Activated naive CD8-positive, alpha-beta T cell (primary cell): ENCODE data around the gene SOWAHA.

ENCODE experiments used
- H3K27ac Mint-ChIP-seq: one replicate; pipeline ENCODE4 v1.8.0; 2021; ENCODE audit warnings: mixed read lengths
- H3K27me3 Mint-ChIP-seq: one replicate; pipeline ENCODE4 v1.8.0; 2021; ENCODE audit warnings: mixed read lengths
- H3K36me3 Mint-ChIP-seq: one replicate; pipeline ENCODE4 v1.8.0; 2021; ENCODE audit warnings: mixed read lengths
- H3K4me1 Mint-ChIP-seq: one replicate; pipeline ENCODE4 v1.8.0; 2021; ENCODE audit warnings: low read depth, mixed read lengths
- H3K4me3 Mint-ChIP-seq: one replicate; pipeline ENCODE4 v1.8.0; 2021; ENCODE audit warnings: mild to moderate bottlenecking, mixed read lengths
- H3K9me3 Mint-ChIP-seq: one replicate; pipeline ENCODE4 v1.8.0; 2021; ENCODE audit warnings: low read depth, mixed read lengths

SOWAHA gene

DNA sequence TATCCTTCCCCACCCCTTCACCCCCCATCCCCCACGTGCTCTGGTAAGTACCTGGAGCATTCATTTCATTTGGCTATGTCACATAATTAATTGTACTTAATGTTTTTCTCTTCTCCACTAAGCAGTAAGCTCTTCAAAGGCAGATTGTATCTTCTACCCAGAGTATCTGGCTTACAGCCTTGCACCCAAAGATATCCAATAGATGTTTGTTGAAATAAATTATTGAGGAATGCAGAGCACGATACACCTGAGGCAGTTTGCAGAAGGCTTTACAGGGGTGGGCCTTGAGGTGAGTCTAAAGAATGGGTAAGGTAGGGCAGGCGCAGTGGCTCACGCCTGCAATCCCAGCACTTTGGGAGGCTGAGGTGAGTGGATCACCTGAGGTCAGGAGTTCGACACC, 2.5 kb upstream of the SOWAHA start:
- H3K4me3 Mint-ChIP-seq = no peak overlapping the region
- peaks cover 39% of the 10 kb centered on the region for H3K27me3 Mint-ChIP-seq
- H3K9me3 Mint-ChIP-seq = no peaks in the 10 kb centered on the region
- peaks cover 10% of the 10 kb centered on the region for H3K4me1 Mint-ChIP-seq
- H3K27ac Mint-ChIP-seq = no peak overlapping the region
- H3K36me3 Mint-ChIP-seq = no peaks in the 10 kb centered on the region

GRCh38 chr5:132812123-132812765, 858 bp upstream of the SOWAHA start:
- Mint-ChIP-seq H3K4me3 (peak overlapping the region; percentile 84), H3K9me3 (no peaks in the 10 kb centered on the region), H3K27ac (no peak overlapping the region), H3K4me1 (peaks cover 10% of the 10 kb centered on the region), H3K36me3 (no peaks in the 10 kb centered on the region), H3K27me3 (peaks cover 34% of the 10 kb centered on the region)

- Mint-ChIP-seq H3K4me1 (peaks cover 10% of the 10 kb centered on the region), H3K9me3 (no peaks in the 10 kb centered on the region), H3K4me3 (no peak overlapping the region), H3K36me3 (no peaks in the 10 kb centered on the region), H3K27me3 (peaks cover 28% of the 10 kb centered on the region), H3K27ac (no peak overlapping the region)
Observed at GRCh38 chr5:132813599-132814502, 749 bp downstream of the SOWAHA start.

DNA sequence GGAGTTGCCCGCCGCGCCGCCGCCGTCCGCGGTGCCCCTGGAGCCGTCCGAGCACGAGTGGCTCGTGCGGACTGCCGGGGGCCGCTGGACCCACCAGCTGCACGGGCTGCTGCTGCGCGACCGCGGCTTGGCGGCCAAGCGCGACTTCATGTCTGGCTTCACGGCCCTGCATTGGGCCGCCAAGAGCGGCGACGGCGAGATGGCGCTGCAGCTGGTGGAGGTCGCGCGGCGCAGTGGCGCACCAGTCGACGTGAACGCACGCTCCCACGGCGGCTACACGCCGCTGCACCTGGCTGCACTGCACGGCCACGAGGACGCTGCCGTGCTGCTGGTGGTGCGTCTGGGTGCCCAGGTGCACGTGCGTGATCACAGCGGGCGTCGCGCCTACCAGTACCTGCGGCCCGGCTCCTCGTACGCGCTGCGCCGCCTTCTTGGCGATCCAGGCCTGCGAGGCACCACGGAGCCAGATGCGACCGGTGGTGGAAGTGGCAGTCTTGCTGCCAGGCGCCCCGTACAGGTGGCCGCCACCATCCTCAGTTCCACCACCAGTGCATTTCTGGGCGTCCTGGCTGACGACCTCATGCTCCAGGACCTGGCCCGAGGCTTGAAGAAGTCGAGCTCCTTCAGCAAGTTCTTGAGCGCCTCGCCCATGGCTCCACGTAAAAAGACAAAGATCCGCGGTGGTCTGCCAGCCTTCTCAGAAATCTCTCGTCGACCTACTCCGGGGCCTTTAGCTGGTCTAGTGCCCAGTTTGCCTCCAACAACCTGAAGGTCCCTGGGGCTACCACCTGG, 1.6 kb downstream of the SOWAHA start:
- H3K4me1 Mint-ChIP-seq = peaks cover 14% of the 10 kb centered on the region
- H3K27ac Mint-ChIP-seq = no peak overlapping the region
- H3K9me3 Mint-ChIP-seq = no peaks in the 10 kb centered on the region
- no peaks in the 10 kb centered on the region for H3K36me3 Mint-ChIP-seq
- peaks cover 24% of the 10 kb centered on the region for H3K27me3 Mint-ChIP-seq
- peak overlapping the region; percentile 59 for H3K4me3 Mint-ChIP-seq

- Mint-ChIP-seq H3K4me3 (peak overlapping the region; percentile 59), H3K36me3 (no peaks in the 10 kb centered on the region), H3K27me3 (peaks cover 22% of the 10 kb centered on the region), H3K4me1 (peaks cover 19% of the 10 kb centered on the region), H3K9me3 (no peaks in the 10 kb centered on the region), H3K27ac (no peak overlapping the region)
Observed at GRCh38 chr5:132815454-132815853, 2.4 kb downstream of the SOWAHA start.

DNA sequence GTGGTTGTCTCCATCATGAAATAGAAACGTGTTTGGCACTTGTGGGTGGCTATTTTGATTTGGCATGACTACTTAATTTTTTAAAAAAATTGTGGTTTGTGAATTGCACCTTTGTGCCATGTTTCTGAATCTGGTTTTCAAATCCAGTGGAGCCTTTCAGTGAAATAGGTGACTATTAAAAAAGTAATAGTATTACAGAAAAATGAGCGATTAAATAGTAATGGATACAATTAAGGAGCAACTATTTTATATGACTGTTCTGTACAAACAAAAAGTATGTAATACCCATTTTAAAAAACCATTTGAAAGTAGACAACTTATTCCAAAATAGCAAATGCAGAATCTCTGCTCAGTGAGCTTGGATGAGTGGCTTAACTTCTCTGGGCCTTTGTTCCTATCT, 3.0 kb downstream of the SOWAHA start:
- peaks cover 19% of the 10 kb centered on the region for H3K4me1 Mint-ChIP-seq
- no peaks in the 10 kb centered on the region for H3K9me3 Mint-ChIP-seq
- no peak overlapping the region for H3K27ac Mint-ChIP-seq
- H3K27me3 Mint-ChIP-seq = peaks cover 18% of the 10 kb centered on the region
- no peaks in the 10 kb centered on the region for H3K36me3 Mint-ChIP-seq
- H3K4me3 Mint-ChIP-seq = no peak overlapping the region

GRCh38 chr5:132816554-132816953, 3.5 kb downstream of the SOWAHA start:
- Mint-ChIP-seq H3K36me3 (no peaks in the 10 kb centered on the region), H3K27me3 (peaks cover 13% of the 10 kb centered on the region), H3K27ac (no peak overlapping the region), H3K9me3 (no peaks in the 10 kb centered on the region), H3K4me1 (peaks cover 19% of the 10 kb centered on the region), H3K4me3 (no peak overlapping the region)

- H3K36me3 Mint-ChIP-seq = no peaks in the 10 kb centered on the region
- no peak overlapping the region for H3K27ac Mint-ChIP-seq
- H3K4me1 Mint-ChIP-seq = peaks cover 19% of the 10 kb centered on the region
- no peaks in the 10 kb centered on the region for H3K9me3 Mint-ChIP-seq
- H3K4me3 Mint-ChIP-seq = no peak overlapping the region
- H3K27me3 Mint-ChIP-seq = peaks cover 11% of the 10 kb centered on the region
Observed at GRCh38 chr5:132817011-132817410, 3.9 kb downstream of the SOWAHA start.

DNA sequence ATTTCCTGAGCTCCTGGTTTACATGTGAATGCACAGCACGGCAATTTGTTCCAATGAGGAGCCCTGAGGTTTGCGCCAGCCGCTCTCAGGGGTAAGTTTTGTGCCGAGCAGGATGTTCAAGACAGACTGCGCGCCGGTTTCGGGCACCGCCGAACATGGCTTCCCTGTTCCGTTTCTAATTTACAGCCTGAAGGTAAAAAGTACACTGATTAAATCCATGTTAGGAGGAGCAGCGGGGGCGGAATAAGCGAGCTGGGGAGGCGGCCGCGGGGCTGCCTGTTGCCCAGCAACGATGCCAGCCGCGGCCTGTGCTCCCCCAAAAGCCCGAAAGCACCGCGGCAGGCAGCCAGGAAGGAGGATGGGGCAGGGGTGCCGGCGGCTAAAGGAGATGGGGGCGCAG, 6.4 kb downstream of the SOWAHA start:
- Mint-ChIP-seq H3K27me3 (peaks cover 5% of the 10 kb centered on the region), H3K9me3 (no peaks in the 10 kb centered on the region), H3K36me3 (no peaks in the 10 kb centered on the region), H3K4me1 (peaks cover 11% of the 10 kb centered on the region), H3K27ac (no peak overlapping the region), H3K4me3 (peak overlapping the region; percentile 69)

GRCh38 chr5:132820162-132820754, 7.2 kb downstream of the SOWAHA start:
- H3K27ac Mint-ChIP-seq = no peak overlapping the region
- H3K9me3 Mint-ChIP-seq = no peaks in the 10 kb centered on the region
- no peaks in the 10 kb centered on the region for H3K36me3 Mint-ChIP-seq
- H3K4me1 Mint-ChIP-seq = peaks cover 10% of the 10 kb centered on the region
- H3K27me3 Mint-ChIP-seq = peaks cover 5% of the 10 kb centered on the region
- H3K4me3 Mint-ChIP-seq = peak overlapping the region; percentile 60

- peaks cover 6% of the 10 kb centered on the region for H3K27me3 Mint-ChIP-seq
- no peak overlapping the region for H3K4me3 Mint-ChIP-seq
- no peaks in the 10 kb centered on the region for H3K36me3 Mint-ChIP-seq
- peaks cover 10% of the 10 kb centered on the region for H3K4me1 Mint-ChIP-seq
- no peak overlapping the region for H3K27ac Mint-ChIP-seq
- no peaks in the 10 kb centered on the region for H3K9me3 Mint-ChIP-seq
Observed at GRCh38 chr5:132821350-132821749, 8.2 kb downstream of the SOWAHA start.

DNA sequence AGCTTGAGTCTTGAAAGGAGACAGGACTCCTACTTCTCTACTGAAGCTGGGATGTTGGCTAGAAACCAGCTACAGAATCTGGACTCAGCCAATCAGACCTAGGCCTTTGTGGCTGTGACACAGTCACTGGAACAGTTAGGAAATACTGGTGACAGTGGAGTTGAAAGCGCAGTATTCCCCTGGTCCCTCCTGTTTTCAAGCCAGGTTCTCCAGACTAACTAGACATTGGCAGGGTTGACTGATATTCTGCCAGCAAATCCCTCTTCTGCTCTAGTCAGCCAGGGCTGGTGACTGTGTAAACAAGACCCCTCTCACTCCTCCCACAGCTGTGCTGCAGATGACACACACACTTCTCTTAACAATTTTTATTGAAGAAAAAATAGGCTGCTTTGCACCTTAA, 8.7 kb downstream of the SOWAHA start:
- no peaks in the 10 kb centered on the region for H3K36me3 Mint-ChIP-seq
- H3K9me3 Mint-ChIP-seq = no peaks in the 10 kb centered on the region
- no peak overlapping the region for H3K4me3 Mint-ChIP-seq
- H3K4me1 Mint-ChIP-seq = peaks cover 10% of the 10 kb centered on the region
- peaks cover 9% of the 10 kb centered on the region for H3K27me3 Mint-ChIP-seq
- H3K27ac Mint-ChIP-seq = no peak overlapping the region

DNA sequence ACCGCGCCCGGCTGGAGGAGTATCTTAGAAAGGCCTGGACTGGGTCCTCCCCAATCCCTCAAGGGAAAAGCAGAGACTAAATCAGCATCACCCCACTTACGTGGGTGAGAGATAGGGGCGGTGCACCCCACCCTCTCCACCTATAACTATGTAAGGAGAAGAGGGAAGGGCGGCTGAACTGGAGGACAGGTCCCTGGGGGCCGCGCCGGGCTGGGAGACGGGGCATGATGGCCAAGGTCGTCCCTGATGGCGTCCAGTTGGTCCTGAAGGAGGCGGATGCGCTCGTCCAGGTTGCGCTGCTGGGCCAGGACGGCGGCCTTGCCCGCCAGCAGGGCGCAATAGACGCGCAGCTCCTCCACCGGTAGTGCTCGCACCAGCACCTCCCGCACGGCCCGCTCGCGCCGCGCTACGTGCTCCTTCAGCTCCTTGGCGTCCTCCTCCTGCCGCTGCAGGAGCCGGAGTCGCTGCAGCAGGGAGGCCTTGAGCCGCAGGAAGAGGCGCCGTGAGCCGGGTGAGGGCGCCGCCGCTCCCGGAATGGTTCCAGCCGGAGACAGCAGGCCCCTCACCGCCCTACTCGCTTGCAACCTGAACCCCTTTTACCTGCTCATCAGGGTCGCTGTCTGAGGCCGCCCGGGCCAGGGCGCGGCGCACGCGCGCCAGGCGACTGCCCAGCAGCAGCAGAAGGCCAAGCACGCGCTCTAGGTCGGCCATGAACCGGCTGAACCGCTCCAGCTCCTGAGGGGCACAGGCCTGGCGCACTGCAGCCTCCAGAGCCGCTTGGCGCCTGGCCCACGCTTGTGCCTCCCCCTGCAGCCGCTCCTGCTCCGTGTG, 9.8 kb downstream of the SOWAHA start:
- H3K27me3 Mint-ChIP-seq = peaks cover 16% of the 10 kb centered on the region
- H3K4me1 Mint-ChIP-seq = peaks cover 10% of the 10 kb centered on the region
- H3K27ac Mint-ChIP-seq = no peak overlapping the region
- H3K36me3 Mint-ChIP-seq = no peaks in the 10 kb centered on the region
- H3K4me3 Mint-ChIP-seq = no peak overlapping the region
- no peaks in the 10 kb centered on the region for H3K9me3 Mint-ChIP-seq

- no peak overlapping the region for H3K27ac Mint-ChIP-seq
- H3K9me3 Mint-ChIP-seq = no peaks in the 10 kb centered on the region
- peaks cover 10% of the 10 kb centered on the region for H3K4me1 Mint-ChIP-seq
- H3K36me3 Mint-ChIP-seq = no peaks in the 10 kb centered on the region
- H3K4me3 Mint-ChIP-seq = peak overlapping the region; percentile 13
- peaks cover 17% of the 10 kb centered on the region for H3K27me3 Mint-ChIP-seq
Observed at GRCh38 chr5:132823481-132824050, 10.5 kb downstream of the SOWAHA start.
